ENCODE data around the gene MTCL1. TPM values are rescaled to one million over a fixed set of nuclear protein-coding genes. Genes with fewer than 3 reads are reported as not detected.

Gene MTCL1
- total RNA-seq, 1 donor from 2014 or later = 2.9 TPM

DNA sequence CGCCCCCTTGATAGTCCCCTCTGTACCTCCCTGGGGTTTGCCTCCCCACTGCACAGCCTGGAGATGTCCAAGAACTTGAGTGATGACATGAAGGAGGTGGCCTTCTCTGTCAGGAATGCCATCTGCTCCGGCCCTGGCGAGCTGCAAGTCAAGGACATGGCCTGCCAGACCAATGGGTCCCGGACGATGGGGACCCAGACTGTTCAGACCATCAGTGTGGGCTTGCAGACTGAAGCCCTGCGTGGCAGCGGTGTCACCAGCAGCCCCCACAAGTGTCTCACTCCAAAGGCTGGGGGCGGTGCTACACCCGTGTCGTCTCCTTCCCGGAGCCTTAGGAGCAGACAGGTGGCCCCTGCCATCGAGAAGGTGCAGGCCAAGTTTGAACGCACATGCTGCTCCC, 119.9 kb downstream of the MTCL1 start:
- H3K27ac Mint-ChIP-seq = no peak overlapping the region
- H3K36me3 Mint-ChIP-seq (ENCODE audit: low read depth) = no peaks in the 10 kb centered on the region
- TF ChIP-seq, protein P1, sequence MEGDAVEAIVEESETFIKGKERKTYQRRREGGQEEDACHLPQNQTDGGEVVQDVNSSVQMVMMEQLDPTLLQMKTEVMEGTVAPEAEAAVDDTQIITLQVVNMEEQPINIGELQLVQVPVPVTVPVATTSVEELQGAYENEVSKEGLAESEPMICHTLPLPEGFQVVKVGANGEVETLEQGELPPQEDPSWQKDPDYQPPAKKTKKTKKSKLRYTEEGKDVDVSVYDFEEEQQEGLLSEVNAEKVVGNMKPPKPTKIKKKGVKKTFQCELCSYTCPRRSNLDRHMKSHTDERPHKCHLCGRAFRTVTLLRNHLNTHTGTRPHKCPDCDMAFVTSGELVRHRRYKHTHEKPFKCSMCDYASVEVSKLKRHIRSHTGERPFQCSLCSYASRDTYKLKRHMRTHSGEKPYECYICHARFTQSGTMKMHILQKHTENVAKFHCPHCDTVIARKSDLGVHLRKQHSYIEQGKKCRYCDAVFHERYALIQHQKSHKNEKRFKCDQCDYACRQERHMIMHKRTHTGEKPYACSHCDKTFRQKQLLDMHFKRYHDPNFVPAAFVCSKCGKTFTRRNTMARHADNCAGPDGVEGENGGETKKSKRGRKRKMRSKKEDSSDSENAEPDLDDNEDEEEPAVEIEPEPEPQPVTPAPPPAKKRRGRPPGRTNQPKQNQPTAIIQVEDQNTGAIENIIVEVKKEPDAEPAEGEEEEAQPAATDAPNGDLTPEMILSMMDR (IDR thresholded peaks at IDR 0.05) = no peak
- H3K9me3 Mint-ChIP-seq = no peaks in the 10 kb centered on the region
- DNase-seq (no peak), ATAC-seq (ENCODE audit: low read depth) (no peak)
- ChIA-PET CTCF (no interaction called here), POLR2A (no interaction called here)
- H3K4me1 Mint-ChIP-seq = peaks cover 3% of the 10 kb centered on the region
- no peak overlapping the region for H3K4me3 Mint-ChIP-seq
- intact Hi-C loops (cut with micrococcal nuclease) = no loop called here
- no peaks in the 10 kb centered on the region for H3K27me3 Mint-ChIP-seq

DNA sequence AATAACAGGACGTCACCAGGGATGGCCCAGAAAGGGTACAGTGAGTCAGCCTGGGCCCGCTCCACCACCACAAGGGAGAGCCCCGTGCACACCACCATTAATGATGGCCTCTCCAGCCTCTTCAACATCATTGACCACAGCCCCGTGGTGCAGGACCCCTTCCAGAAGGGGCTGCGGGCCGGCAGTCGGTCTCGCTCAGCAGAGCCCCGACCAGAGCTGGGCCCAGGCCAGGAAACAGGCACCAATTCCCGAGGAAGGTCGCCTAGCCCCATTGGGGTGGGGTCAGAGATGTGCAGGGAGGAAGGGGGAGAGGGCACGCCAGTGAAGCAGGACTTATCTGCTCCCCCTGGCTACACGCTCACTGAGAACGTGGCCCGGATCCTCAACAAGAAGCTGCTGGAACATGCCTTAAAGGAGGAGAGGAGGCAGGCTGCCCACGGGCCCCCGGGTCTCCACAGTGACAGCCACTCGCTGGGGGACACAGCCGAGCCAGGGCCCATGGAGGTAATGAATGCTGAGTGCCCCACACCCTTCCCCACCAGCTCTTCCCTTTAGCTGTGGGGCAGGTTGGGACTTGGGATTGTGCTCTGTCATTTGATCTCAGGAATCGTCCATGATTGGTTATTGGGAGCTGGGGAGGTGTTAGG, 120.5 kb downstream of the MTCL1 start:
- CTCF ChIA-PET = no interaction called here
- intact Hi-C loops (cut with micrococcal nuclease) = no loop called here
- Mint-ChIP-seq H3K4me1 (peaks cover 3% of the 10 kb centered on the region), H3K27me3 (no peaks in the 10 kb centered on the region), H3K4me3 (no peak overlapping the region), H3K9me3 (no peaks in the 10 kb centered on the region), H3K27ac (no peak overlapping the region), H3K36me3 (ENCODE audit: low read depth) (no peaks in the 10 kb centered on the region)
- TF ChIP-seq, protein P1 (IDR thresholded peaks at IDR 0.05) = no peak
- DNase-seq (no peak), ATAC-seq (ENCODE audit: low read depth) (no peak)
- POLR2A ChIA-PET = no interaction called here

- H3K36me3 Mint-ChIP-seq (ENCODE audit: low read depth) = no peaks in the 10 kb centered on the region
- intact Hi-C loops (cut with micrococcal nuclease) = no loop called here
- peaks cover 3% of the 10 kb centered on the region for H3K4me1 Mint-ChIP-seq
- H3K27ac Mint-ChIP-seq = no peak overlapping the region
- no peaks in the 10 kb centered on the region for H3K27me3 Mint-ChIP-seq
- TF ChIP-seq, protein P1 (IDR thresholded peaks at IDR 0.05) = no peak
- DNase-seq = no peak
- H3K9me3 Mint-ChIP-seq = no peaks in the 10 kb centered on the region
- H3K4me3 Mint-ChIP-seq = no peak overlapping the region
- no peak for ATAC-seq (ENCODE audit: low read depth)
- POLR2A ChIA-PET = no interaction called here
- CTCF ChIA-PET = no interaction called here
These were observed 121.2 kb downstream of the MTCL1 start for GRCh38 chr18:8826514-8826913.

- TF ChIP-seq, protein P1 (IDR thresholded peaks at IDR 0.05) = no peak
- ATAC-seq (ENCODE audit: low read depth) (no peak), DNase-seq (no peak)
- no peak overlapping the region for H3K4me3 Mint-ChIP-seq
- H3K4me1 Mint-ChIP-seq = peaks cover 3% of the 10 kb centered on the region
- intact Hi-C loops (cut with micrococcal nuclease) = no loop called here
- no peaks in the 10 kb centered on the region for H3K27me3 Mint-ChIP-seq
- ChIA-PET CTCF (no interaction called here), POLR2A (no interaction called here)
- no peaks in the 10 kb centered on the region for H3K36me3 Mint-ChIP-seq (ENCODE audit: low read depth)
- H3K9me3 Mint-ChIP-seq = no peaks in the 10 kb centered on the region
- no peak overlapping the region for H3K27ac Mint-ChIP-seq
These were observed 121.6 kb downstream of the MTCL1 start for GRCh38 chr18:8826971-8827370.

DNA sequence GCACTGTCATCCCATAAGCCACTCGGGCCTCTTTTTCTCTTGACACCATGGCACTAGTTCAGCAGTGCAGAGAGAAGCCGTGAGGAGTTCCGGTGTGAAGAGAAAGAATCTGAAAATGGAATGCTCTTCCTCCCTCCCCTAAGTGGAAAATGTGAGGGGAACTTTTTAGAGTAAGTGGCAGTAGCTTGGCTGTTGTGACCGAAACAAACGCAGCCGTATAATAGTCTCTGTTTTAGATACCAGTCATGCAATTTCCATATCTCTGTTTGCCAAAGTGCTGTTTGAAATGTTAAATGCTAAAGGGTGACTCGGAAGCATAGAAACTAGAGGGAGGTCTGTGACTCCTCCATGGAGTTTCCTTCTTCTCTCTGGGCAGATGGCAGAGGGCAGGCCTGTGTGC, 122.9 kb downstream of the MTCL1 start:
- TF ChIP-seq, protein P1 (IDR thresholded peaks at IDR 0.05) = no peak
- Mint-ChIP-seq H3K4me1 (peaks cover 3% of the 10 kb centered on the region), H3K9me3 (no peaks in the 10 kb centered on the region), H3K27ac (no peak overlapping the region), H3K27me3 (no peaks in the 10 kb centered on the region), H3K36me3 (ENCODE audit: low read depth) (no peaks in the 10 kb centered on the region), H3K4me3 (no peak overlapping the region)
- ATAC-seq (ENCODE audit: low read depth) = no peak
- POLR2A ChIA-PET = no interaction called here
- intact Hi-C loops (cut with micrococcal nuclease) = no loop called here
- DNase-seq = no peak
- CTCF ChIA-PET = no interaction called here
